HG03571 (cell line): ENCODE results near the gene LMO2.
"Not testable (repeated sequence)": the region's sequence is repeated elsewhere in the genome, so short reads cannot be mapped to it uniquely, and the experiment has no call there.

Experiments used
- ATAC-seq: cut with Tn5 transposase; IDR thresholded peaks from one replicate; pipeline ENCODE4 v1.9.1; 2021; ENCODE audit not compliant: unreplicated experiment

The LMO2 gene

GRCh38 chr11:33827206-33827605, 64.7 kb downstream of the LMO2 start:
- ATAC-seq, result no peak

GRCh38 chr11:33825854-33826560, 65.9 kb downstream of the LMO2 start:
- no peak for ATAC-seq

GRCh38 chr11:33822981-33823380, 68.9 kb downstream of the LMO2 start:
- ATAC-seq, result not testable (repeated sequence)

GRCh38 chr11:33819278-33820035, 72.4 kb downstream of the LMO2 start:
- ATAC-seq, result no peak
